Measurements from ENCODE around the gene ATP1B3.
"Not testable (repeated sequence)": the region's sequence is repeated elsewhere in the genome, so short reads cannot be mapped to it uniquely, and the experiment has no call there.

Gene ATP1B3

GRCh38 chr3:141965471-141965870 lies 89.0 kb downstream of the ATP1B3 start:
- H3K4me3 Mint-ChIP-seq: no peak overlapping the region
- no peaks in the 10 kb centered on the region for H3K4me1 Mint-ChIP-seq (ENCODE audit: low read depth)
- H3K27me3 Mint-ChIP-seq: no peaks in the 10 kb centered on the region
- H3K36me3 Mint-ChIP-seq: peaks cover 3% of the 10 kb centered on the region
- H3K27ac Mint-ChIP-seq: no peak overlapping the region
- no peaks in the 10 kb centered on the region for H3K9me3 Mint-ChIP-seq (ENCODE audit: low read depth)

GRCh38 chr3:141969711-141970110 lies 93.3 kb downstream of the ATP1B3 start:
- Mint-ChIP-seq H3K4me3 (no peak overlapping the region), H3K27ac (no peak overlapping the region), H3K36me3 (peaks cover 10% of the 10 kb centered on the region), H3K9me3 (ENCODE audit: low read depth) (no peaks in the 10 kb centered on the region), H3K4me1 (ENCODE audit: low read depth) (no peaks in the 10 kb centered on the region), H3K27me3 (no peaks in the 10 kb centered on the region)

GRCh38 chr3:141971571-141971970 lies 95.1 kb downstream of the ATP1B3 start:
- Mint-ChIP-seq H3K27me3 (no peaks in the 10 kb centered on the region), H3K9me3 (ENCODE audit: low read depth) (no peaks in the 10 kb centered on the region), H3K27ac (no peak overlapping the region), H3K4me1 (ENCODE audit: low read depth) (no peaks in the 10 kb centered on the region), H3K36me3 (peaks cover 7% of the 10 kb centered on the region), H3K4me3 (no peak overlapping the region)

DNA sequence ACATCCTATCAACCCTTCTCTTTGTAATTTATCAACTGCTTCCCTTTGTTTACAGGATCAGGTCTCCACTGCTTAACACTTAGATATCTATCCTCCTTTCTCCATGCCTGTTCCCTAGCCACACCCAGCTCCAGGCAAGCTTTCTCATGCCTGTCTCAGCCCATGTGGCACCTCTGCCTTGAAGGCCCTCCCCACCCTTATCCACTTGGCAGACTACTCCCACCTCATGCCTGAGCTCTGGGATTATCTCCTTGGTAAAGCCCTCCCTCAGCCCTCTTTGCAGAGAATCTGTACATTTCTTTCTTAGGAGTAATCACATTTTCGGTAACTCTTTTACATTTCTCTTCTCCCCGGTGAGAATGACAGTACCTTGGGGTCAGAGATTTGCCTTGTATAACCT lies 96.0 kb downstream of the ATP1B3 start:
- Mint-ChIP-seq H3K27me3 (no peaks in the 10 kb centered on the region), H3K27ac (no peak overlapping the region), H3K4me3 (no peak overlapping the region), H3K4me1 (ENCODE audit: low read depth) (no peaks in the 10 kb centered on the region), H3K36me3 (peaks cover 7% of the 10 kb centered on the region), H3K9me3 (ENCODE audit: low read depth) (no peaks in the 10 kb centered on the region)

GRCh38 chr3:141974777-141975176 lies 98.3 kb downstream of the ATP1B3 start:
- H3K4me3 Mint-ChIP-seq; H3K27ac Mint-ChIP-seq; H3K9me3 Mint-ChIP-seq (ENCODE audit: low read depth); H3K4me1 Mint-ChIP-seq (ENCODE audit: low read depth); H3K27me3 Mint-ChIP-seq: not testable (repeated sequence)
- H3K36me3 Mint-ChIP-seq: peaks cover 11% of the 10 kb centered on the region
